Ectodermal cell (in vitro differentiated cells): Measurements from ENCODE around the gene SFMBT2.

Experiments
- H3K27ac ChIP-seq: 2 replicates; pipeline ENCODE4 v1.7.0; 2013; ENCODE audit warnings: mild to moderate bottlenecking, low read depth, low read length; ENCODE audit not compliant: insufficient read depth, poor library complexity, severe bottlenecking
- H3K27me3 ChIP-seq: 2 replicates; pipeline ENCODE4 v1.7.0; 2013; ENCODE audit warnings: mild to moderate bottlenecking, low read length; ENCODE audit not compliant: insufficient read depth, control insufficient read depth, poor library complexity, severe bottlenecking
- H3K36me3 ChIP-seq: one replicate; pipeline ENCODE4 v1.7.0; 2013; ENCODE audit warnings: low read length; ENCODE audit not compliant: control insufficient read depth, insufficient read depth
- H3K4me1 ChIP-seq: one replicate; pipeline ENCODE4 v1.7.0; 2013; ENCODE audit warnings: low read length; ENCODE audit not compliant: control insufficient read depth, insufficient read depth
- H3K4me3 ChIP-seq: 2 replicates; pipeline ENCODE4 v1.7.0; 2013; ENCODE audit warnings: low read depth, low read length, control low read depth; ENCODE audit not compliant: insufficient read depth
- H3K9me3 ChIP-seq: 2 replicates; pipeline ENCODE4 v1.7.0; 2013; ENCODE audit warnings: mild to moderate bottlenecking, low read length, moderate library complexity; ENCODE audit not compliant: control insufficient read depth
- WGBS, 2 experiments: methylation state at CpG; one replicate each; pipeline ENCODE4 v1.1.7; 2013; ENCODE audit warnings: missing lambda C conversion rate in 2 of 2; 5-methylcytosine and 5-hydroxymethylcytosine counted together

SFMBT2 gene

GRCh38 chr10:7293378-7293920 lies 117.4 kb downstream of the SFMBT2 start:
- Histone ChIP-seq H3K27me3 (no peaks in the 10 kb centered on the region), H3K36me3 (no peaks in the 10 kb centered on the region), H3K27ac (no peak overlapping the region), H3K4me1 (no peaks in the 10 kb centered on the region), H3K4me3 (no peak overlapping the region), H3K9me3 (no peaks in the 10 kb centered on the region)
- WGBS, 2 experiments, result 75 to 90% methylated on average over 3 of the region's 3 CpGs

GRCh38 chr10:7291487-7292270 lies 119.2 kb downstream of the SFMBT2 start:
- no peaks in the 10 kb centered on the region for H3K36me3 ChIP-seq
- H3K27ac ChIP-seq, result no peak overlapping the region
- no peak overlapping the region for H3K4me3 ChIP-seq
- no peaks in the 10 kb centered on the region for H3K27me3 ChIP-seq
- WGBS, 2 experiments, result 77 to 82% methylated on average over 8 of the region's 8 CpGs
- no peaks in the 10 kb centered on the region for H3K9me3 ChIP-seq
- H3K4me1 ChIP-seq, result no peaks in the 10 kb centered on the region

DNA sequence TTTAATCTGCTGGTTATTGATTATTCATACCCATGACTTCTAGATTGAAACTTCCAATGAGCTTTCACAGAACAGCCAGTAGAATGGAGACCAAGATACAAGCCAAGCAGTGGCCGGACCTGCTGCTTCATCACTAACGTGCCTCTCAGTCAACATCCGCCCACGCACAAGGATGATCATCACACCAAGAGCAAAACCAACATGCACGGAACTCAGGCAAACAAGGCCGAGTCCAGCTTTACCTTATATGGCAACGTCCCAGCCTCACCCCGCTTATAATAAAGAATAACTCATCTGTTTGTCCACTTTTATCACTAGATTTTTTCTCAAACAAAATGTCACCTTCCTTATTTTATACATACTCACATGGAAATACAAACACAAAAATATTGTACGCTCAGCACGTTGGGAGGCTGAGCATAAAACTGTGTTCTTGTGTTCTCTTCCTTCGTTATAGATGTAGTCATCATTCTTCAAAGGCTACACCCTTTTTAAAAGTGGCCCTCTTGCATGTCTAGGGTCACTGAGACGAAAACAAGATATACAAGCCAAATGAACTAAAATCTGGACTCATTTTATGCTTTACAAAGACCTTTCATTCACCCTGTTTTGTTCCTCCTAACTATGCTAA lies 122.7 kb downstream of the SFMBT2 start:
- Histone ChIP-seq H3K4me3 (no peak overlapping the region), H3K9me3 (no peaks in the 10 kb centered on the region)
- 94 to 95% methylated on average over 12 of the region's 12 CpGs for WGBS, 2 experiments

GRCh38 chr10:7287377-7287776 lies 123.5 kb downstream of the SFMBT2 start:
- Histone ChIP-seq H3K4me3 (no peak overlapping the region), H3K9me3 (no peaks in the 10 kb centered on the region), H3K4me1 (no peaks in the 10 kb centered on the region), H3K27ac (no peak overlapping the region), H3K36me3 (no peaks in the 10 kb centered on the region), H3K27me3 (no peaks in the 10 kb centered on the region)
- 94 to 98% methylated on average over 3 of the region's 3 CpGs for WGBS, 2 experiments

More for the DNA sequence above, 122.7 kb downstream of the SFMBT2 start:
- Histone ChIP-seq H3K4me1 (no peaks in the 10 kb centered on the region), H3K27me3 (no peaks in the 10 kb centered on the region), H3K36me3 (no peaks in the 10 kb centered on the region), H3K27ac (no peak overlapping the region)

DNA sequence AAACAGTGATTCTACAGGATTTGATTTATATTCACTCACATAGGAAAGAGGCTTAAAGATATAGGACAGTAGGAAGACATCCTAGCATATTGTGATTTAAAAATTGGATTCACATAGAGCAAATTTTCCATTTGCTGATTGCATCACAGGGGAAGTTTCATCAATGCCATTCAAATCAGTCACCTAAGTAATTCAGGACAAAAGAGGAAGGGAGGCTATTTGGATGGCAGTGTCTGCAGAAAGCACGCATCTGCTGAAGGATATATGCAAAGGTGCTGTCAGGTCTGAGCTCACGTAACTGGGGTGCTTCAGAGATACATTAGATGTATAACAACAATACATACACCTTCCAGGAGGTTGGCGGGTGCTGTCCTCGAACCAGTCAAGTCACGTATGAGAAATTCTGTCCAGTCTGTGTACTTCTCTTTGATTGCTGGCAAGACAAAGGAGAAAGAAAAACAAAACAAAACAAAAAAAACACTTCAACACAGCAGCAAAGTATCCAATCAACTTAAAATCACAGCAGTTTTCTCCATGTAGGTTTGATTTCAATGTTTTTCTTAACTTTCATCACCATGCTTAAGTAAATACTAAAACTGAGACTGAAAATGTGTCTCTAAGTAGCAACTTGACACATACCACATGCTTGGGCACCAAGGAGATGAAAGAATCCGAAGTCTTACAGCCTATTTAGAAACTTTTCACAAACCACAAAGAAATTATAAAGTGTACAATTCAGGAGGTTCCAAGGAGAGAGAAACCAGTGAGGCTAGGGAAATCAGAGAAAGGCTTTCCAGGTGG lies 125.1 kb downstream of the SFMBT2 start:
- Histone ChIP-seq H3K4me1 (no peaks in the 10 kb centered on the region), H3K27me3 (no peaks in the 10 kb centered on the region), H3K36me3 (no peaks in the 10 kb centered on the region), H3K27ac (no peak overlapping the region), H3K9me3 (no peaks in the 10 kb centered on the region), H3K4me3 (no peak overlapping the region)
- 84 to 94% methylated on average over 6 of the region's 6 CpGs for WGBS, 2 experiments

- Histone ChIP-seq H3K9me3 (no peaks in the 10 kb centered on the region), H3K27me3 (no peaks in the 10 kb centered on the region), H3K4me3 (no peak overlapping the region), H3K27ac (no peak overlapping the region), H3K4me1 (no peaks in the 10 kb centered on the region), H3K36me3 (no peaks in the 10 kb centered on the region)
- 83 to 96% methylated on average over 2 of the region's 2 CpGs for WGBS, 2 experiments
Observed at GRCh38 chr10:7283246-7283645, 127.6 kb downstream of the SFMBT2 start.

GRCh38 chr10:7282457-7282856 lies 128.4 kb downstream of the SFMBT2 start:
- Histone ChIP-seq H3K36me3 (no peaks in the 10 kb centered on the region), H3K4me1 (no peaks in the 10 kb centered on the region), H3K4me3 (no peak overlapping the region), H3K27me3 (no peaks in the 10 kb centered on the region), H3K27ac (no peak overlapping the region), H3K9me3 (no peaks in the 10 kb centered on the region)
- WGBS, 2 experiments, result 91 to 95% methylated on average over 6 to 7 of the region's 7 CpGs

DNA sequence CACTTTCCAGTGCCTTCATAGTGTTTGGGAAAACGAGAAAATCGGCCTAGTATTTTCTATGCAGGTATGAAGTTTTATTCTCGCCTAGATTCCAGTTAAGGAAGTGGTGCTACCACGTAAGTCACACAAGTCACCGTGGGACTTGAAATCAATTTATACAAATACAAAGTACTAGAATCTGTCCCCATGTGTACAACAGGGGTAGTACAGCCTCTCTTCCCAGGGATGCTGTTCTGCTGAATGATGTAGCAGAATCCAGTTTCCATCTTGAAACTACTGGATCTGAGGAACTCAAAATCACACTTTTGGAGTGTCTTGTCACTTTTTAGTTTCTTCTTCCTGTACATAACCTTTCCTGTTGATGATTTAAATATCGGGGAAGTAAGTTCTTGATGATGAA lies 129.4 kb downstream of the SFMBT2 start:
- no peak overlapping the region for H3K27ac ChIP-seq
- H3K4me3 ChIP-seq, result no peak overlapping the region
- H3K9me3 ChIP-seq, result no peaks in the 10 kb centered on the region
- no peaks in the 10 kb centered on the region for H3K36me3 ChIP-seq
- H3K27me3 ChIP-seq, result no peaks in the 10 kb centered on the region
- 94 to 96% methylated on average over 6 of the region's 6 CpGs for WGBS, 2 experiments
- no peaks in the 10 kb centered on the region for H3K4me1 ChIP-seq

- Histone ChIP-seq H3K36me3 (no peaks in the 10 kb centered on the region), H3K4me3 (no peak overlapping the region), H3K27ac (no peak overlapping the region), H3K27me3 (no peaks in the 10 kb centered on the region), H3K4me1 (no peaks in the 10 kb centered on the region), H3K9me3 (no peaks in the 10 kb centered on the region)
- 94 to 97% methylated on average over 5 of the region's 5 CpGs for WGBS, 2 experiments
Observed at GRCh38 chr10:7279303-7279702, 131.5 kb downstream of the SFMBT2 start.

GRCh38 chr10:7277867-7278266 lies 133.0 kb downstream of the SFMBT2 start:
- no peak overlapping the region for H3K27ac ChIP-seq
- 81 to 86% methylated on average over 6 of the region's 6 CpGs for WGBS, 2 experiments

More at GRCh38 chr10:7277867-7278266, 133.0 kb downstream of the SFMBT2 start:
- H3K36me3 ChIP-seq, result no peaks in the 10 kb centered on the region
- H3K4me1 ChIP-seq, result no peaks in the 10 kb centered on the region
- H3K9me3 ChIP-seq, result no peaks in the 10 kb centered on the region
- H3K4me3 ChIP-seq, result no peak overlapping the region
- no peaks in the 10 kb centered on the region for H3K27me3 ChIP-seq
